T-helper 2 cell (primary cell): ENCODE measurements around the gene PTGDR2.
A peak's percentile ranks its signal among the peaks of the same experiment; 100 is the strongest.

Experiments
- DNase-seq, 5 experiments: peaks; one replicate each; pipeline versions ENCODE4 v3.0.0 to v3.0.0-alpha.2; 2012 to 2022

PTGDR2 gene

DNA sequence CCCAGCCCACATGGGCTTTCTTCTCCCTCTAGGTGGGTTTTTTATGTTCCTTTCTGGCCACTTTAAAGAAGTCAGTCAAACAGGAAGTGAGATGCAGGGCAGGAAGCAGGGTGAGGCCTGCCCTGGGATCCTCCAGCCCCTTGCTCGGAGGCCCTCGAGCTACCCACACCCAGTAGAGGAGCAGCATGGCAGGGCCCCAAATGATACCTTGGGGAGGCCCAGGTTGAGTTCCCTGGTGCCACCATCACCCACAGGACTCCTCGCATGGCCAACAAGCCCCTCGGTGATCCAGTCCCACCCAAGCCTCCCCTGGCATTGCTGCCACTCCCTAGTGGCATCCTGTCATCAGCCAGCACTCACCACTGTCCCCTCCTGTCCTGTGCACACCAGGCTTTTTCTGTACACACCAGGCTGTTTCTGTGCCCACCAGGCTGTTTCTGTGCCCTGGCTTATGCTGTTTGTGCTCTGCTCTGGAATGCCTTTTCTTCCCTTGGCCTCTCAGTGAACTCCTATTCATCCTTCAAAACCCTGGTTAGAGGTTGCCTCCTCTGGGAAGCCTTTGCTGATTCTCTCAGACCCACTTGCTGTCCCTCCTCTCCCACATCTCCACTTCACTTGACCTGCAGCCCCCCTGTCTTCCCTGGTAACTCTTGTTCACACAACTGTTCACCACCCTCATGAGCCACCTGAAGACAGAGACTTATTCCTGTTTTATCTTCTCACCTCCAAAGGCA is 3.1 kb upstream of the PTGDR2 start:
- peak in 1 of 5 experiments; percentile 58 for DNase-seq

DNA sequence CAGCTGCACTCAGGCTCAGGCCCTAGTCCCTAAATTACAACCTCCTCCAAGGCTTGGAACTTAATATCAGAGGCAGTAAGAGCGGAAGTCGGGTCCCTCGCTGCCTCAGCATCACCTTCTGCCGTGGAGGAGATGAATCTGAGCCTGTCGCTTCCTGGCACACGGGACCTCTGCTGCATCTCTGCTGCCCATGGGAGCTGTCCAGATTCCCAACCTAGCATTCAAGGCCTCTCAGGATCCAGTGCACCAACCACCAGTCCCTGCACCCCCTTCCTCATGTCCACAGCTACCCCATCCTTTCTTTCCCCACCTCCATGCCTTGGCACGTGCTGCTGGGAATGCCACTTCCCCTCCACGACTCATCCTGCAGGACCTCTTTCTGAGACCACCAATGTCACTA is 2.5 kb upstream of the PTGDR2 start:
- DNase-seq, result no peak

DNA sequence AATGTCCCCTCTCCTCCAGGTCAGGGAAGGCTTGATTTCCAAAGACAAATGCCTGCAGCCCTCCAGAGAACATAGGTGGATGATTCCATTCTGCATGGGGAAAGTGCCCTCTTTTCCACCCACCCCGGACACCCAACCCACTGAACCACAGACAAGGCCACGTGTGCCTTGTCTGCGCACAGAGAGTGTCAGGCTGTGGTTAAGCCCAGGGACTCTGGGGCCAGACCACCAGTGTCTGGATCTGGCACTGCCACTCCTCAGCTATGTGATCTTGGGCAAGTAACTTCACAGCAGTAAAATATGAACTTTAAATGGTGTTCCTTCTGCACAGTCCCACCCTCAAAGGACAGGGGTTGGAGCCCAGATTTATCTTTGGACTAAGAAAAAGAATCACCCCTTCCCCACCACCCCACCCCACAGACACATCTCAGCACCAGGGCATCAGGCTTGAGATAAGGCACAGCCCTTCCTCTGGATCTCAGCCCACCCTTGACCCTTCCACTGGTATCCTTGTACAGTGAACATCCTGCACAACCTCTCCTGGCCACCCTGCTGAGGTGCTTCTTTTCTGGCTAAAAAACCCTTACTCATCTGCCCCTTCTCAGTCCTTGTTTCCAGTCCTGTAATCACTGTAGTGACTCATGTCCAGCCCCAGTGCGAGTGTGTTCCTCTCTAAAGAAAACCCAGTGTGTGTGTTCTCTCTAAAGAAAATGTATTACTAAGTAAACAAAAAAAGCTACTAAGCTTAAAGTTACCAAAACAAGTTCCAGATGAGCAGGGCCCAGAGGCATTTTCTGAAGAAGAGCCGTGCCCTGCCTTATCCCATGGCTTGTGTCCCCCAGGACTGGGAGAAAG is 1.9 kb upstream of the PTGDR2 start:
- DNase-seq, result peak in 1 of 5 experiments; percentile 53

DNA sequence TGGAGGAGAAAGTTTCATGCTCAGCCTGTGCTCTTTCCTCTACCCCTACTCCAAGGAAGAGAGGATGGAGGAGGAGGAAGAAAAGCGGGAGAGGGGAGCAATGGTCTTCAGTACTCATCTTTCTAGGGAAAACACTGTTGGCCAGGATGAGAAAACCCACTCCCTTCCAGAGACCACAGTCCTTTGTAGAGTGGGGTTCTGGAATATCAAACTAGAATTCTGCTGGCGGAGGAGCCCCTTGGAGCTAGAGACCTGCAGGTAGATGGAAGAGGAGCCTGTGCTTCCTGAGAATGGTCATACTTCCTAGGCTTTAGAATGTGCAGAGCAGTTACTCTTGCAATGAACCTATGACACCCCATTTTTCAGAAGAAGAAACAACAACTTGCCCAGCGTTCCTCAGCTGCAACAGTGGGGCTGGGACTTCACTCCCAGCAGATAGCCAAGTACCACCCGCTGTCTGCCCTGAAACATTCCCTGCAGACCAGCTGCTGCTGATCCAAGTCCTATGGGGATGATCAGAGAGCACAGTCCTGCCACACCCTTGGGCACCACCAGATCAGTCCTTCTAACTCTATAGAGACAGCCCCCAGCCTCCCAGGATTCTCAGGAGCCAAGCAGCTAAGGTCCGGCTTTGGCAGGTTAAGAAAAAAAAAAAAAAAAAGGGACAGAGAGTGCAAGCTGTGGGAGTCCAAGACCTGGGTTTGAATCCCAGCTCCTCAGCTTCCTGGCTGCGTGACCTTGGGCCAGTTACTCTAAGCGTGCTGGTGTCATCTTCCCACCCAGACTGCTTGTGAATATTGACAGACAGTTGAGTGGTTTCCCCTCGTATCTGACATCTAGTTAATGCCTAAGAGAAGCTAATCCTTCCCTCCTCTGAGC is 664 bp downstream of the PTGDR2 start:
- DNase-seq, result no peak

- no peak for DNase-seq
Observed at GRCh38 chr11:60854140-60854846, 1.5 kb downstream of the PTGDR2 start.

DNA sequence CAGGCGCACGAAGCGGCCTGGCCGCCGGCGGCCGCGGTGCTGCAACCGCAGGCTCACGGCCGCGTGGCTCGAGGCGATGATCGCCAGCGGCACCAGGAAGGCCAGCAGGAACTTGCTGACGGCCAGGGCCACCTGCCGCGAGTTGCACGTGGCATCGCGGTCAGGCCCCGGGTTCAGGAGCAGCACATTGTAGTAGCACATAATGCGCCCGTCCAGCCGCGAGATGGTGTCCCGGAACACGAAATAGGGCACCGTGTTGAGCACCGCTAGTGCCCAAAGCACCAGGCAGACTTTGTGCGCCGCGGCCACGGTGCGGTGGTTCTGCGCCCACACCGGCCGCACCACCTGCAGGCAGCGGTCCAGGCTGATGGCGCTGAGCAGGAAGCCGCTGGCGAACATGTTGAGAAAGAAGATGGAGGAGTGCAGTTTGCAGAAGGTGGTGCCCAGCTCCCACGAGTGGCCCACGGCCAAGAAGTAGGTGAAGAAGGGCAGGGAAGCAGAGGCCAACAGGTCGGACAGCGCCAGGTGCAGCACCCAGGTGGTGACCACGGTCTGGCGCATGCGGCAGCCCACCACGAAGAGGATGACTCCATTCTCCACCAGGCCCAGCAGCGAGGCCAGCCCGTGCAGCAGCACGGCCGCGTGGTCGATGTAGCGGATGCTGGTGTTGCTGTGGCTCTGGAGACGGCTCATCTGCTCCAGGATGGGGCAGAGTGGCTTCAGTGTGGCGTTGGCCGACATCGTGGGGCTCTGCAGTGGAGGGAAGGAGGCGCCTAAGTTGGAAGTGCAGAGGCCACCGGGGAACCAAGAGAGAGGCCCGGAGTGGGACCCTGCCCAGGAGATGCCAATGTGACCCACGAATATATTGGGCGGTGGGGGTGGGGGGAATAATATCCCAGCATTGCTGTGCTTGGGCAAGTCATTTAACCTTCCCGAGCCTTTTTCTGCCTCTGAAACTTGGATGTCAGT is 2.5 kb downstream of the PTGDR2 start:
- DNase-seq, result no peak

- DNase-seq, result no peak
Observed at GRCh38 chr11:60852117-60852981, 3.4 kb downstream of the PTGDR2 start.

DNA sequence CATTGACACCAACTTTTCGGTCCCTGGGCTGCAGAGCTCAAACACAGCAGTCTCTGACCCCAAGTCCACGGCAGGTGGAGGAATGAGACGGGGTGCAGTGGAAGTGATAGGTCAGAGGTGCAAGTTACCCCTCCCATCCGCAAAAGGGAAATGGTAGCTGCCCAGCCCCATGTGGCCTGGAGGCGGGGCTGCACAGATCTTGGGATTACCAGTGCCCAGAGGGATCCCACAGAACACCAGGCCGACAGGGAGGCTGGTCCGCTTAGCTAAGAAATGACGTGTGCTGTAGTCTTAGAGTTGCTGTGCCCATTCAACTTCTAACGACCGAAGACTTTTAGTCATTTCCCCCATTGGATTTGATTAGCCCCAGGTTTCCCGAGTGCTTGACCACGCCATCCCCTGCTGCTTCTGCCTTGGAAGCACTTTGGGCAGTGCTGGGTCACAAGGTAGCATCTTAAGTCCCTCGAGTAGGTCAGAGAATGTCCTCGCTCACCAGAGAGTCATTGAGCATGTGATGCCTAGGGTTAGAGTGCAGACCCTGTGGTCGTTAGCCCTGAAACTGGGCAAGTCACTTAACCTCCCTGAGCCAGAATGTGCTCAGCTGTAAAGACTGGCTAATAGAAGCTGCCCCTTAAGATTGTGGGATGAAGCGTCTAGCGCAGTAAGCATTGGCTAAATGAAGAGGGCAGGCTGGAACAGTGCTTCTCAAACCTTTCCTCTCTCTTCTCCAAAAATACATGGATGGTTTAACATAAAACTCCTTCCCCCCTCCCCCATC is 4.2 kb downstream of the PTGDR2 start:
- no peak for DNase-seq

DNA sequence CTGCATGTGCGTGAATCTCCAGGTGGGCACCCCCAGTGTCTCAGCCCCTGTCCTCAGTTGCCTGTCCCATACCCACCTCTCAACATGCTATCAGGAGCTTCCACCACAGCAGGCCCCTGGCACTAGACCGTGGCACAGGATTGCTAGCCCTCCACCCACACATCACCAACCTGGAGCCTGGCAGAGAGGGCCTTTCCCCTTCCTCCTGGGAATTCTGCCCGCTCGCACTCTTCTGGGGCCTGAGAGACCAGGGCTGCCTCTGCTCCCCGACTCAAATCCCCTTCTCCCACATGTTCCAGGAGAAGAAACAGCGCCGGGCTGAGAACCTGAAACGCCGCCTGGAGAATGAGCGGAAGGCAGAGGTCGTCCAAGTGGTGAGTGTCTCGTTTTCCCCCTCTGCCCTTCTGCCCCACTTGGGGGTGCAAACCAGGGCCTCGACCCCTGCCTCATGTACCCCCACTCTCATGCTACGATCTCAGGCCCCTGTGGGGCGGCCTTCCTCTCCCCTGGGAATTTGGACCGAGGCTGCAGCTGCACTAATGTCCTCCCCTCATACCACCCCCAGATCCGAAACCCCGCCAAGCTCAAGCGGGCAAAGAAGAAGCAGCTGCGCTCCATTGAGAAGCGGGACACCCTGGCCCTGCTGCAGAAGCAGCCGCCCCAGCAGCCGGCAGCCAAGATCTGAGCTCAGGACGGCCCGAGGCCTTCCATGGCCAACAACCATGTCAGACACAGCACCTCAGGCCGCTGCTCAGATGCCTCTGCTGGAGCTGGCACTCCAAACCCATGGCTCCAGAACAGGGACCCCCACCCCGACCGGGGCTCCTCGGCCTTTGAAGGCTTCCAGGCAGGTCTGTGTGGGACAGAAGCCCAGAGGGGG is 5.9 kb downstream of the PTGDR2 start:
- DNase-seq, result no peak

DNA sequence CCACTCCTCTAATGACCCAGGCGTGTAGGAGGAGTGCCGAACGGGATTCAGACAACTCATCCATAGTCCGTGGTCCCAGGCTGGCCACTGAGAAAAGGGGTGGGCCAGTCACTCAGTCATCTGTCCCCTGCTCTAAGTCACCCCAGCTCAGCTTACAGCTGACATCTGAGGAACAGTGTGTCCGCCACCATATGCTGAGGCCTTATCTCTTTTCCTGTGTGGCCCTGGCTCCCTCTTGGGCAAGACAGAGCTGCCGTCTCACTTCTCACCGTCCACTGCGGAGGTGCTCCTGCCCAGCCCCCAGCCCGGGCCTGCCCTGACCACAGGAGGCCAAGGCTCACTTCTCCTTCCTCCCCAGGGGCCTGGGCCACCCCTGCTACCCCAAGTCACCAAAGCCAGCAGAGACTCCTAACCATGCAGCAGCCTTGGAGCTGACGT is 7.0 kb downstream of the PTGDR2 start:
- no peak for DNase-seq

DNA sequence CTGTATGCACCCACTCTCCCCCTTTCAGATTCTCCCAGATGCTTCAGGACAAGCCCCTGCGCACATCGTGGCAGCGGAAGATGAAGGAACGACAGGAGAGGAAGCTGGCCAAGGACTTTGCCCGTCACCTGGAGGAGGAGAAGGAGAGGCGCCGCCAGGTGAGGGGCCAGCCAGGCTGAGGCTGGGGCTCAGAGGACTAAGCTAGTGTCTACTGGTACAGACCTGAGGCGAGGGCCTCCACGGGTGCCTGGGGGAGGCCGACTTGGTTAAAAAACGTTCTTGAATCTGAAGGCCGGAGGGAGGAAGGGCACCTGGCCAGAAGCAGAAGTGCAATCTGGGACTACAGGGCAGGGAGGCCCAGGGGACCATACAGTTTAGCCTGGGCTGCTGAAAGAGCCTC is 7.9 kb downstream of the PTGDR2 start:
- no peak for DNase-seq

GRCh38 chr11:60847281-60847680 is 8.5 kb downstream of the PTGDR2 start:
- DNase-seq, result no peak

- DNase-seq, result no peak
Observed at GRCh38 chr11:60845338-60845737, 10.4 kb downstream of the PTGDR2 start.

- DNase-seq, result no peak
Observed at GRCh38 chr11:60844870-60845221, 10.9 kb downstream of the PTGDR2 start.

DNA sequence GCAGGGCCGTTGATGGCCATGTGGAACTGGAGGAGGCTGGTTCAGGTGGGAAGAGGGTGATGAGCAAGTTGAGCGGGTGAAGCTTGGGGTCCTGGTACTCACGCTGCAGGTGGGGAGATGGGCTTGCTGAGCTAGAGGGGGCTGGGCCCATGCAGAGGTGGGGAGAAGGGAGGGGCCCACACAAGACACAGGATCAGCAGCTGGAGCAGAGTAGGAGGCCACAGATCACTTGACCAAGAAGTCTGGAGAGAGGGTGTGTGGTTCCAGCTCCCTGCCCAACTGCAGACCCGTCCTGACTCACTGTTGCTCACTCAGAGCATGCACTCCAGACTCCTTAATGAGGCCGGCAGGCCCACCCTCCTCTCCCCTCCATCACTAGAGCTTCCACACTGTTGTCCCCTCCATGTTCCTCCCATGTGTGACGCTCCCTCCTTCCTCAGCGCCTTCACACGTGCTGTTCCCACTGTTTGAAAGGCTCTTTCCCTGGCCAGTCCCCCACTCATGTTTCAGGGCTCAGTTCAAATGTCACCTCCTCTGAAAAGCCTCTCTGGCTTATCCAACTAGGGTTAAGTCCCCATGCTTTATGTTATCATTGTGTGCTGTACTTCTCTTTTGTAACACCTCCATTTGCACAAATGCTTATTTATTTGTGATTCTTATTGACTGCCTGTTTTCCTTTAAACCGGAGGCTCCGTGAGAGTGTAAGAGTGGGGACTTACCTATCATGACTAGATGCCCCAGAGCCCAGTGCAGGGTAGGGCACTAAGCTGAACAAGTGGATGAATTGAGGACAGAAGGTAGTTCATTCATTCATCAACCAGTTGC is 11.5 kb downstream of the PTGDR2 start:
- no peak for DNase-seq

GRCh38 chr11:60842668-60843600 is 12.8 kb downstream of the PTGDR2 start:
- DNase-seq, result no peak
